A549 (cell line): Measurements from ENCODE around the gene MACROD1. TPM values are rescaled to one million over a fixed set of nuclear protein-coding genes. Genes with fewer than 3 reads are reported as not detected.

Experiments used
- ATAC-seq, 2 experiments: fragments of 200-7000 bp in 1 of 2; fragments of >200 bp in 1 of 2; cut with Nextera tagmentation in 1 of 2; cut with Tn5 transposase in 1 of 2; 3 replicates each; pipeline versions ENCODE4 v1.8.0 to v1.9.1; 2018 to 2020; ENCODE audit warnings: mild to moderate bottlenecking in 1 of 2, moderate library complexity in 1 of 2
- CTCF ChIA-PET: fragments of 300-600 bp; sonication (Branson Sonifier 250); formaldehyde crosslinking; extraction: SDS; loops from one replicate; lab custom pipeline; 2021; ENCODE audit warnings: antibody characterized with exemption, inconsistent platforms; lab: Yijun Ruan, JAX
- POLR2A ChIA-PET: fragments of 350-600 bp; formaldehyde crosslinking; extraction: SDS; loops from one replicate; lab custom pipeline; 2021; ENCODE audit warnings: antibody characterized with exemption, inconsistent platforms; lab: Yijun Ruan, JAX
- DNase-seq, 2 experiments: peaks; one replicate each; pipeline versions ENCODE4 v3.0.0 to v3.0.0-alpha.2; 2011 to 2016; ENCODE audit warnings: low read depth in 1 of 2, low spot score in 1 of 2
- FAIRE-seq: peaks from 2 replicates; lab custom pipeline; 2011; peaks lifted over from hg19 to GRCh38; lab: Jason Lieb, UNC
- H3K27ac ChIP-seq, 2 experiments: fragments of >200 bp; sonication (Bioruptor Twin); formaldehyde crosslinking; 3 replicates each; pipeline ENCODE4 v1.5.1; 2016 to 2017
- H3K4me1 ChIP-seq: fragments of >200 bp; sonication (Bioruptor Twin); formaldehyde crosslinking; 3 replicates; pipeline ENCODE4 v1.6.1; 2016
- H3K4me2 ChIP-seq: fragments of >200 bp; sonication (Bioruptor Twin); formaldehyde crosslinking; 3 replicates; pipeline ENCODE4 v1.6.1; 2016
- H3K4me3 ChIP-seq: fragments of >200 bp; sonication (Bioruptor Twin); formaldehyde crosslinking; 3 replicates; pipeline ENCODE4 v1.5.1; 2016
- H3K9me3 ChIP-seq: fragments of >200 bp; sonication (Bioruptor Twin); formaldehyde crosslinking; 3 replicates; pipeline ENCODE4 v1.6.1; 2016
- ATOH8 ChIP-seq: fragments of 250-450 bp; sonication (Bioruptor Pico); IDR thresholded peaks from 2 replicates; pipeline ENCODE4 v1.5.0; 2020; ENCODE audit warnings: low read depth, mild to moderate bottlenecking, moderate library complexity
- BCL3 ChIP-seq: fragments of >200 bp; sonication (Bioruptor Twin); formaldehyde crosslinking; IDR thresholded peaks from 3 replicates; pipeline ENCODE4 v1.6.1; 2016
- BHLHE40 ChIP-seq: IDR thresholded peaks from 2 replicates; pipeline ENCODE4 v1.6.1; 2012; ENCODE audit warnings: low read depth, low read length, inconsistent platforms
- CBX8 ChIP-seq: fragments of 200-600 bp; sonication (generic); IDR thresholded peaks from 2 replicates; pipeline ENCODE4 v1.6.1; 2016
- E2F6 ChIP-seq: IDR thresholded peaks from 2 replicates; pipeline ENCODE4 v1.6.1; 2012; ENCODE audit warnings: low read depth, borderline replicate concordance
- EHMT2 ChIP-seq: fragments of 200-600 bp; sonication (generic); IDR thresholded peaks from 2 replicates; pipeline ENCODE4 v1.6.1; 2016; ENCODE audit warnings: antibody characterized with exemption, low read depth, mild to moderate bottlenecking, moderate library complexity
- FOSB ChIP-seq: fragments of 250-450 bp; sonication (Bioruptor Pico); IDR thresholded peaks from 2 replicates; pipeline ENCODE4 v1.5.0; 2020; ENCODE audit warnings: mild to moderate bottlenecking, moderate library complexity
- HEYL ChIP-seq: fragments of 250-450 bp; sonication (Bioruptor Pico); IDR thresholded peaks from 2 replicates; pipeline ENCODE4 v1.8.0; 2021; ENCODE audit warnings: mild to moderate bottlenecking, moderate library complexity
- HOXA7 ChIP-seq: fragments of 250-450 bp; sonication (Bioruptor Pico); IDR thresholded peaks from 2 replicates; pipeline ENCODE4 v1.5.0; 2020; ENCODE audit warnings: mild to moderate bottlenecking, moderate library complexity
- HOXB13 ChIP-seq: fragments of 250-450 bp; sonication (Bioruptor Pico); IDR thresholded peaks from 2 replicates; pipeline ENCODE4 v1.5.0; 2020; ENCODE audit warnings: low read depth, mild to moderate bottlenecking, moderate library complexity
- MAFK ChIP-seq: fragments of 450-650 bp; IDR thresholded peaks from 2 replicates; pipeline ENCODE4 v1.6.1; 2014; ENCODE audit not compliant: partially characterized antibody
- MYC ChIP-seq: IDR thresholded peaks from 2 replicates; pipeline ENCODE4 v1.6.1; 2012; ENCODE audit warnings: mild to moderate bottlenecking, inconsistent platforms, low read length, improper control_type of control experiment, borderline replicate concordance
- PBX3 ChIP-seq: IDR thresholded peaks from 2 replicates; pipeline ENCODE4 v1.6.1; 2012
- PHF8 ChIP-seq: fragments of 200-600 bp; sonication (generic); IDR thresholded peaks from 2 replicates; pipeline ENCODE4 v1.6.1; 2016; ENCODE audit warnings: low read depth, mild to moderate bottlenecking, antibody characterized with exemption, moderate library complexity, borderline replicate concordance
- RAD21 ChIP-seq, 2 experiments: fragments of >200 bp in 1 of 2; sonication (Bioruptor Twin) in 1 of 2; formaldehyde crosslinking in 1 of 2; IDR thresholded peaks in 1 of 2; conservative IDR thresholded peaks in 1 of 2; 2 replicates in 1 of 2; 3 replicates in 1 of 2; pipeline ENCODE4 v1.6.1; 2012 to 2018; ENCODE audit warnings: inconsistent platforms in 1 of 2
- RARB ChIP-seq: fragments of 250-450 bp; sonication (Bioruptor Pico); IDR thresholded peaks from 2 replicates; pipeline ENCODE4 v1.8.0; 2021; ENCODE audit warnings: mild to moderate bottlenecking, moderate library complexity
- REST ChIP-seq: fragments of 200-600 bp; sonication (generic); IDR thresholded peaks from 2 replicates; pipeline ENCODE4 v1.6.1; 2016; ENCODE audit warnings: antibody characterized with exemption, mild to moderate bottlenecking, moderate library complexity
- RFX5 ChIP-seq: fragments of 450-650 bp; IDR thresholded peaks from 2 replicates; pipeline ENCODE4 v1.7.1; 2014; ENCODE audit warnings: antibody characterized with exemption, mild to moderate bottlenecking, moderate library complexity
- TFCP2L1 ChIP-seq: fragments of 250-450 bp; sonication (Bioruptor Pico); IDR thresholded peaks from 2 replicates; pipeline ENCODE4 v1.5.0; 2021; ENCODE audit warnings: mild to moderate bottlenecking
- ZC3H11A ChIP-seq: fragments of 450-650 bp; IDR thresholded peaks from 2 replicates; pipeline ENCODE4 v1.6.1; 2014; ENCODE audit warnings: antibody characterized with exemption, mild to moderate bottlenecking
- ZNF302 ChIP-seq: fragments of 250-450 bp; sonication (Bioruptor Pico); IDR thresholded peaks from 2 replicates; pipeline ENCODE4 v1.9.0; 2021; ENCODE audit warnings: inconsistent platforms, mild to moderate bottlenecking, moderate library complexity
- ZSCAN20 ChIP-seq: fragments of 250-450 bp; sonication (Bioruptor Pico); IDR thresholded peaks from 2 replicates; pipeline ENCODE4 v1.8.0; 2022; ENCODE audit warnings: mild to moderate bottlenecking, moderate library complexity
- WGBS: methylation state at CpG from one replicate; pipeline ENCODE4 v1.1.6; 2017; ENCODE audit errors: missing lambda C conversion rate; 5-methylcytosine and 5-hydroxymethylcytosine counted together
- polyA plus RNA-seq, 4 experiments: library from polyadenylated mRNA; depleted of rRNA in 3 of 4; stranded (reverse); fragments of >200 nt; fragmentation: RNase III in 1 of 4; extraction: RNeasy Plus Mini Kit Qiagen cat#74134 plus additional on column Dnase treatment in 1 of 4; gene quantifications; 2 replicates in 3 of 4; 3 replicates in 1 of 4; pipeline ENCODE4 v1.2.3, GENCODE V29; 2011 to 2017

MACROD1 gene
- polyA plus RNA-seq, 2 of the 4 experiments (the other 2 are of a cell fraction) = 15.1 to 16.6 TPM

GRCh38 chr11:64025205-64025604 is 140.7 kb downstream of the MACROD1 start:
- Histone ChIP-seq H3K27ac (no peak overlapping the region), H3K4me3 (no peak overlapping the region), H3K9me3 (no peaks in the 10 kb centered on the region), H3K4me2 (no peak overlapping the region), H3K4me1 (no peaks in the 10 kb centered on the region)
- peak; percentile 74 for TF ChIP-seq RFX5
- TF ChIP-seq PHF8 = no peak
- TF ChIP-seq REST = no peak
- no peak for TF ChIP-seq MYC
- DNase-seq (no peak), FAIRE-seq (no peak), ATAC-seq (peak in 1 of 2 experiments; percentile 12; a peak in 1 of 6 replicates)
- ChIA-PET CTCF (interaction anchor here (1.0 to 3.4 kb wide), 6 partner anchors 10 to 188 kb away, joined by 3 to 16 read pairs (median 4); no protein-coding TSS in a partner anchor), POLR2A (no interaction called here)
- WGBS = 62% methylated on average over 4 of the region's 4 CpGs

GRCh38 chr11:64023712-64024710 is 141.9 kb downstream of the MACROD1 start:
- Histone ChIP-seq H3K27ac (no peak overlapping the region), H3K4me1 (no peaks in the 10 kb centered on the region), H3K9me3 (no peaks in the 10 kb centered on the region), H3K4me3 (no peak overlapping the region), H3K4me2 (no peak overlapping the region)
- FAIRE-seq (no peak), DNase-seq (no peak), ATAC-seq (no peak)
- TF ChIP-seq RAD21 (conservative IDR thresholded peaks at IDR 0.05 in 1 of 2, IDR thresholded peaks at IDR 0.05 in 1 of 2) (no peak), MAFK (peak; percentile 16)
- ChIA-PET POLR2A (no interaction called here), CTCF (interaction anchor here (0.5 to 2.5 kb wide), 6 partner anchors 9 to 186 kb away, joined by 3 to 9 read pairs (median 3); no protein-coding TSS in a partner anchor)
- 84% methylated on average over 20 of the region's 20 CpGs for WGBS

GRCh38 chr11:64022125-64022784 is 143.7 kb downstream of the MACROD1 start:
- no peak overlapping the region for H3K4me3 ChIP-seq
- no peak overlapping the region for H3K4me2 ChIP-seq
- no peaks in the 10 kb centered on the region for H3K9me3 ChIP-seq
- DNase-seq (no peak), FAIRE-seq (no peak), ATAC-seq (no peak)
- H3K4me1 ChIP-seq = peaks cover 7% of the 10 kb centered on the region; the same call in 1 of the 3 replicates
- WGBS = 84% methylated on average over 14 of the region's 14 CpGs
- no peak overlapping the region for H3K27ac ChIP-seq
- POLR2A ChIA-PET = interaction anchor here (0.6 kb wide), 1 partner anchor 8 kb away, joined by 4 read pairs; no protein-coding TSS in a partner anchor
- CTCF ChIA-PET = interaction anchor here (0.6 to 2.5 kb wide), 6 partner anchors 8 to 284 kb away, joined by 3 to 9 read pairs (median 3); no protein-coding TSS in a partner anchor
- no peak for TF ChIP-seq ATOH8 (CRISPR knock-in tag)
- no peak for TF ChIP-seq HOXA7 (CRISPR knock-in tag)
- no peak for TF ChIP-seq FOSB (CRISPR knock-in tag)
- TF ChIP-seq BHLHE40 = no peak
- no peak for TF ChIP-seq HOXB13 (CRISPR knock-in tag)
- no peak for TF ChIP-seq ZNF302 (CRISPR knock-in tag)
- TF ChIP-seq CBX8 = no peak
- no peak for TF ChIP-seq PBX3
- no peak for TF ChIP-seq HEYL (CRISPR knock-in tag)
- no peak for TF ChIP-seq TFCP2L1 (CRISPR knock-in tag)
- no peak for TF ChIP-seq ZSCAN20 (CRISPR knock-in tag)
- no peak for TF ChIP-seq ZC3H11A
- TF ChIP-seq RARB (CRISPR knock-in tag) = no peak
- TF ChIP-seq E2F6 = no peak
- TF ChIP-seq BCL3 = no peak
- no peak for TF ChIP-seq MAFK
- no peak for TF ChIP-seq EHMT2
